C4-2B (cell line): ENCODE data around the gene CLSTN1.

Experiments used
- ZFX ChIP-seq: fragments of 450-650 bp; IDR thresholded peaks from 2 replicates; pipeline ENCODE4 v1.6.1; 2017
- TF ChIP-seq, protein P1 (sequence below): fragments of 450-650 bp; conservative IDR thresholded peaks from 2 replicates; pipeline ENCODE4 v1.5.1; 2017; ENCODE audit warnings: mild to moderate bottlenecking

DNA sequence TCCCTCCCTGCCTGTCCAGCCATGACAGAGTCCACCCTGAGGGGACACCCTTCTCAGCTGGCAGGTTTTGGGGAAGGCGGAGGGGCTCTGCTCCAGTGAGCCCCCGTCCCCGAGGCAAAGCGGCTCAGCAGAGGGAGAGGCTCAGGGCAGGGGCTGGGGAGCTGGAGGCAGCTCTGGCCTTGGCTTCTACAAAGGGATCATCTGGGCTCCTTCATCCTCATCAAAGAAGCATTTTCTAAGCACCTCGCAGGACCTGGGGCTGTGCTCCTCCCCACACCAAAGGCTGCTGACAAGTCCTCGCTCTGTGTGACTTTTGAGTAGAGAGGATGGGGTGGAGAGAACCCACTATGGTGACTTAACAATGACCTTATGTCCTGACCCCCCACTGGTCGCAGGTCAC, 21.0 kb upstream of the CLSTN1 start:
- TF ChIP-seq, protein P1, sequence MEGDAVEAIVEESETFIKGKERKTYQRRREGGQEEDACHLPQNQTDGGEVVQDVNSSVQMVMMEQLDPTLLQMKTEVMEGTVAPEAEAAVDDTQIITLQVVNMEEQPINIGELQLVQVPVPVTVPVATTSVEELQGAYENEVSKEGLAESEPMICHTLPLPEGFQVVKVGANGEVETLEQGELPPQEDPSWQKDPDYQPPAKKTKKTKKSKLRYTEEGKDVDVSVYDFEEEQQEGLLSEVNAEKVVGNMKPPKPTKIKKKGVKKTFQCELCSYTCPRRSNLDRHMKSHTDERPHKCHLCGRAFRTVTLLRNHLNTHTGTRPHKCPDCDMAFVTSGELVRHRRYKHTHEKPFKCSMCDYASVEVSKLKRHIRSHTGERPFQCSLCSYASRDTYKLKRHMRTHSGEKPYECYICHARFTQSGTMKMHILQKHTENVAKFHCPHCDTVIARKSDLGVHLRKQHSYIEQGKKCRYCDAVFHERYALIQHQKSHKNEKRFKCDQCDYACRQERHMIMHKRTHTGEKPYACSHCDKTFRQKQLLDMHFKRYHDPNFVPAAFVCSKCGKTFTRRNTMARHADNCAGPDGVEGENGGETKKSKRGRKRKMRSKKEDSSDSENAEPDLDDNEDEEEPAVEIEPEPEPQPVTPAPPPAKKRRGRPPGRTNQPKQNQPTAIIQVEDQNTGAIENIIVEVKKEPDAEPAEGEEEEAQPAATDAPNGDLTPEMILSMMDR = no peak
- no peak for TF ChIP-seq ZFX
